HG03280 (cell line): Measurements from ENCODE around the gene PLCL1.

Experiments used
- ATAC-seq: cut with Tn5 transposase; IDR thresholded peaks from one replicate; pipeline ENCODE4 v1.9.1; 2021; ENCODE audit warnings: mild to moderate bottlenecking, moderate library complexity; ENCODE audit not compliant: unreplicated experiment

PLCL1 gene

GRCh38 chr2:197924483-197924882 lies 120.1 kb downstream of the PLCL1 start:
- no peak for ATAC-seq

GRCh38 chr2:197925204-197925603 lies 120.8 kb downstream of the PLCL1 start:
- ATAC-seq = no peak

DNA sequence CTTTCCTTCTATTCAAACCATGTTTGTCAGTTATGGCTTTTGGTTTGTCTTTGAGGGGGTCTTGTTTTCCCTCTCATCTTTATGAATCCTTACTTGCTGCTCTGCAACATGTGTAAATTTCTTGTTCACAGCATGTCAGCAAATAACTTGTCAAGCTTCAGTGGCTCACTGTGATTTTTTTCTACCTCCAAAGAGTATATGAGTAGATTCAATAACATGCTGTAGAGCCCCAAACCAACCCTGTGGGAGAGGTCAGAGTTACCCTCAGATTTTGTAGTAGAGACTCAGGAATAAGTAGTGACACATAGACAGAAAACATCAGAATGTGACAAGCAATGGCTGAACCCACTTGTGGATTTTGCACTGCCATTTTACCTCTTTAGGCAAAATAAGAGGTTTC lies 121.6 kb downstream of the PLCL1 start:
- no peak for ATAC-seq

DNA sequence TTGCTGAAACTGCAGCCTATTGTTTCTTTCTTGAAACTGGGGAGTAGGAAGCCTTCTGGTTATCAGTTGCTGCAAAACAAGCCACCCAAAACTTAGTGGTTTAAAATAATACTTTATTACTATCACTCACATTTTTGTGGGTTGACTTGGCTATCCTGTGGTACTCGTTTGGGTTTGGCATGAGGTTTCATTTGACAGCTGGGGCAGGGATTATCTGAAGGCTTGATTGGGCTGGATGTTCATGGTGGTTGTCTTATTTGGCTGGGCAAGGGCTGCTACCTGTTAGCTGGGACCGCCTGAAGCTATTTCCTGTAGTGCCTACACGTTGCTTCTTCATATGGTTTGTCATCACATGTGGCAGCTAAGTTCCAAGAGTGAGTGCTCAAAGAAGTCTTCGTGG lies 122.3 kb downstream of the PLCL1 start:
- no peak for ATAC-seq

DNA sequence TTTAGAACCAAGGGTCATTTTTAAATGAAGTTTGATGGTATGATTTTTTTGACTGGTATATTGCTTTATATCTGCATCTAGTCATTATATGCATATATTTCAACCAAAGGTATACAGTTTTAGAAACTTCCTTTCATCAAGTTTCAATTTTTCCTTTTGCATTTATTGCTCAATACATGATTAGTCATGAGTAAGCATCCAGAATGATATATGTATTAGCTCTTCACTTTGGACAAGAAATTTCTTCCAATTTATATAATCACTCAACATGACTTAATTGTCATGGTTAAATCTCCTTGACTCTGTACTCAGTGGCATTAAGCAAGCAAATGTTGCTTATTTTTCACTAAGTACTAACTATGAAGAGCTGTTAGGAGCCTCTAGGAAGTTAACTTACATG lies 123.6 kb downstream of the PLCL1 start:
- ATAC-seq = no peak

- no peak for ATAC-seq
Observed at GRCh38 chr2:197929008-197929885, 124.9 kb downstream of the PLCL1 start.

GRCh38 chr2:197929886-197930227 lies 125.5 kb downstream of the PLCL1 start:
- no peak for ATAC-seq

GRCh38 chr2:197930570-197931278 lies 126.3 kb downstream of the PLCL1 start:
- no peak for ATAC-seq

DNA sequence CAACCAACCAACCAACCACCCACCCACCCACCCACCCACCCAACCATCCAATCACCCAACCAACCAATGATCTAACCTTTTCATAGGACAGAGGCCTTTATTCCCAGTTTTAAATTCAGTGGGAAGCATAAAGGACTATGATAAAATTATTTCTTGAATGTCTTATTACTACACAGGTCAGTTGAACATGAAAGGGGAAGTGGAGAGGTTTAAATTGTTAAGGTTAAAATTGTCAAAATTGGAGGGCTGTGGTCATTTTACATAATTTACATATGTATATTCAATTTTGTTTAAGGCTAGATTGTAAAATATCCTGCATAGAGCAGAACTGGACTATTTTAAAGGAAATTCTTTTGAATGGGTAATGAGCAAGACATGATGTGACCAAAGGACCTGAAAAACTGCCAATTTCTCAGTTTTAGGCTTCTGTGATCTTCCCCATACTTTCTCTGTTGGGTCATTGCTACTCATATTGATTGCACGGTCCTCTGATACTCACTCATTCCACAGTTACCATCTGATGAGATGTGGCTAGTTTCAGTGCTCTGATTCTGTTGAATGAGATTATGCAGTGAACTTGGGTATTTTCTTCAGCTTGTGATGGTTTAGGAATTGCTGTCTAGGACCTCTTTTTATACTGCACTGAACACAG lies 127.4 kb downstream of the PLCL1 start:
- no peak for ATAC-seq

- no peak for ATAC-seq
Observed at GRCh38 chr2:197932374-197932773, 128.0 kb downstream of the PLCL1 start.

DNA sequence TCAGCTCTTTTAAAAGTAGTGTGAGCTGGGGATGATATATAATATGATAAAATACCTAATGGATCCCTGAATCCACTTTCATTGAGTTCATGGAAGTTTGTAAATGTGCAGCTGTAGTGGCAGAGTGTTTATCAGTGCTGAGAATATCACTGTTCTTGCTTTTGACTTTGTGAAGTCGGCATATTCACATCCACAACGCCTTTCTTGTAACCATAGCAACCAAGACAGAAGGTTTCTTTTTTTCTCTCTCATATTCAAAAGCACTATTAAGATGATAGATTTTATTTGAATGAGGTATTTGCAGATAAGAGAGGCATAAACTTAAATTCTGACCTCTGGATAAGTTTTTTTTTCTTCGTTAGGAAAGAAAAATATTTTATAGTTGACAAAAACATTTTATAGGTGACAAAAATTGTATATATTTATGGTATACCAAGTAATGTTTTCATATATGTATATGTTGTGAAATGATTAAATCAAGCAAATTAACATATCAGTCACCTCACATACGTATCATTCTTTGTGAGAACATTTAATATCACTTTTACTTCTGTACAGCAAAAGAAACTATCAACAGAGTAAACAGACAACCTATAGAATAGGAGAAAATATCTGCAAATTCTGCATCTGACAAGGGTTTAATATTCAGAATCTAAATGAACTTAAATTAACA lies 130.0 kb downstream of the PLCL1 start:
- no peak for ATAC-seq

DNA sequence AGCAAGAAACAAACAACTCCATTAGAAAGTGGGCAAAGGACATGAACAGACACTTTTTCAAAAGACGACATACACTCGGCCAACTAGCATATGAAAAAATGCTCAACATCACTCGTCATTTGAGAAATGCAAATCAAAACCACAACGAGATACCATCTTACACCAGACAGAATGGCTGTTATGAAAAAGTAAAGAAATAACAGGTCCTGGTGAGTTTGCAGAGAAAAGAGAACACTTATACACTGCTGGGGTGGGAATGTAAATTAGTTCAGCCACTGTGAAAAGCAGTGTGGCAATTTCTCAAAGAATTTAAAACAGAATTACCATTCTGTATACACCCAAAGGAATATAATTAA lies 130.5 kb downstream of the PLCL1 start:
- ATAC-seq = no peak

GRCh38 chr2:197937814-197938213 lies 133.4 kb downstream of the PLCL1 start:
- no peak for ATAC-seq

GRCh38 chr2:197938555-197938954 lies 134.2 kb downstream of the PLCL1 start:
- ATAC-seq = no peak

DNA sequence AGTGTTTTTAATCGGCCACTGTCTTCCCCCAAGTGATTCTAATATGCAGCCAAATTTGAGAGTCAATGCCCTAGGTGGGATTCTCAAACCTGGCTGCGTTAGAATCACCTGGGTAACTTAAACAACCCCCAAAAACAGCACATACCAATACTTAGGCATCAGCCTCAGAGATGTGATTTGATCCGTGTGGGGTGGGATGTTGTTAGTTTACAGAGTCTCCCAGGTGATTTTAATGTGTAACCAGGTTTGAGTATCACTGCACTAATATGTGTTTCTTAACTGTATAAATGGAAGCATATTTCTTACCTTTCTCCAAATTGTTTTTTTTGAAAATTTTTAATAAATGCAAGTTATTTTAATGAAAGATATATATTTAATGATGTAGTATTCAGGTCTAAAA lies 135.4 kb downstream of the PLCL1 start:
- no peak for ATAC-seq

DNA sequence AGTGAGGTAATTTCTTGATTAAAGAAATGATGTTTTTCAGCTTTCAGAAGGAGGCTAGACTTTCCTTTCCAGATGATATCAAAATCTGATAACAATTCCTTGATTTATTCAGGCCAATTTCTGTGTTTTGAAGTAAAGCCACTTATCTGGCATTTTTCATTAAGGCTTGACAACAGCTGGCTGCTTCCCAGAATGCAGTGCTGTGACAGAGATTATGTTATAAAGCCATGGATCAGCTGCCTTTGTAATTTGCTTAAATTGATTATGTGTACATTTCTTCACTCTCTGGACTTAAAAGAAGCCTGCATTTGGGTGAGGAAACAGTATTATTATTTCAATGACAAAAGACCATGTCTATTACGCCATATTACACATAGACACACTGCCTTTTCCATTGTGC lies 136.0 kb downstream of the PLCL1 start:
- no peak for ATAC-seq

DNA sequence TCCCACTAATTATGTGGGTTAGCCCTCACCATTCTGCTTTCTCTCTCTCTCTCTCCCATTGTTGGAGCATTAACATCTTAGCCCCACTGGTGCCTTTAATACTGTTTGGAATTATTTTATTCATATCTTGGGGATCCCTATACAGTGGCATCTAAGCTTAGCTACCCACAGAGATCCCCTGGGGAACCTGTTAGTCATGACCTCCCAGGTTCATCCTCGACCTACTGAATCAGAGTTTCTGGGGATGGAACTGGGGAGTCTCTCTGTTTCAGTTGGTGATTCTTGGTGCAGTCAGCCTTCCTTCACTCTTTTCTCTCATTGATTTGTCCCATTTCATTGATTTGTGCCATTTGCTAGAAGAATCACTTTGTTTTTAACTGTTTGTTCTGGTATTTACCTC lies 137.3 kb downstream of the PLCL1 start:
- ATAC-seq = no peak

GRCh38 chr2:197943731-197944130 lies 139.3 kb downstream of the PLCL1 start:
- ATAC-seq = no peak

- no peak for ATAC-seq
Observed at GRCh38 chr2:197944416-197945096, 140.2 kb downstream of the PLCL1 start.

DNA sequence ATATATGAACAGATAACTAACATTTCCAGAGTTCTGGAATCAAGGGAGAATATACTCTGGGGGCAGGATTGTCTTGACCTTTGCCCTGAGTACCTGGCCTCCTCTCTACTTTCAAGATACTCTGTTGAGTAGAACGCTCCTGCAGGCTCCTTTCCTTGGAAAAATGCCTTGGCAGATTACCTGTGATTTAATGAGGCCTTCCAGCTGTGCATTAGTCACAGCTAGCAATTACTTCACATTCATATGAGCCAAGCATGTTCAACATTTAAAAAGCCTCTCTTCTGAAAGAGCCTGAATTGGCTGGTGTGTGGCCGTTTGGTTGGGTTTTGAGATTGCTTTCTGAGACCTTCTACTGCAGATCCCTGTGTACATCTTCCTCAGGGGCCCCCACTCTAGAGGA lies 142.2 kb downstream of the PLCL1 start:
- no peak for ATAC-seq

DNA sequence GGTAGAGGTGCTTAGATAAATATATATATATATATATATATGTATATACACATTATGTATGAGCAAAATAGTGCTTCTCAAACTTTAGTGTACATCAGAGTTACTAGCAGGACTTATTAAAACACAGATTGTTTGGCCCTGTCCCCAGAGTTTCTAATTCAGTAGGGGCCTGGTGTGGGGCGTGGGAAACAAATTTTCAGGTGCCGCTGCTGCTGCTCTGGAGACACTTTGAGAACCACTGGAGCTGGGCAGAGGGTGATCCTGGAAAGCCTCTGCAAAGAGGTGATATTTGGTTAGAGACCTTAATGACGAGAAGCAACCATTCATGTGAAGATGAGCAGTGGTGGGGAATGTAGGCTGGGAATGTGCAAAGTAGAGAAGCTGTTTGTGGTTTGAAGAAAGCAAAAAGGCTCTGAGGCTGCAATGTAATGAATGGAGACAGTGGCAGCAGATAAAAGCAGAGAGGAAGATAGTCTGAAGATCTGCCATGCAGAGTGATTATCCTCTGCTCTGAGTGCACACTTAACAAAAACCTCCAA lies 142.9 kb downstream of the PLCL1 start:
- ATAC-seq = no peak
